H1 (cell line): ENCODE data around the gene B3GNT2. TPM values are rescaled to one million over a fixed set of nuclear protein-coding genes. Genes with fewer than 3 reads are reported as not detected.

Experiments used
- CTCF ChIA-PET: fragments of 300-600 bp; sonication (Branson Sonifier 250); formaldehyde crosslinking; loops from one replicate; lab custom pipeline; 2021; ENCODE audit not compliant: partially characterized antibody; lab: Charles Lee
- POLR2A ChIA-PET: fragments of 300-600 bp; sonication (Branson Sonifier 250); formaldehyde crosslinking; loops from one replicate; lab custom pipeline; 2021; ENCODE audit warnings: inconsistent platforms; ENCODE audit not compliant: partially characterized antibody; lab: Charles Lee
- DNase-seq, 2 experiments: peaks; one replicate each; pipeline versions ENCODE4 v3.0.0 to v3.0.0-alpha.2; 2010 to 2022; ENCODE audit warnings: low spot score in 2 of 2, low read depth in 1 of 2, mixed read lengths in 1 of 2
- FAIRE-seq: peaks from 2 replicates; lab custom pipeline; 2011; peaks lifted over from hg19 to GRCh38; lab: Jason Lieb, UNC
- H2AFZ ChIP-seq: 2 replicates; pipeline ENCODE4 v1.8.1; 2012; ENCODE audit warnings: low read length, inconsistent platforms
- H2AK5ac ChIP-seq: 2 replicates; pipeline ENCODE4 v1.6.1; 2013; ENCODE audit warnings: low read depth, low read length
- H2BK120ac ChIP-seq: replicated peaks from 2 replicates; pipeline ENCODE3; 2013; ENCODE audit warnings: low read depth, low read length, inconsistent platforms
- H2BK12ac ChIP-seq: 2 replicates; pipeline ENCODE4 v1.6.1; 2013; ENCODE audit warnings: low read depth, low read length
- H2BK15ac ChIP-seq: 2 replicates; pipeline ENCODE4 v1.6.1; 2013; ENCODE audit warnings: low read length
- H2BK20ac ChIP-seq: 2 replicates; pipeline ENCODE4 v1.6.1; 2013; ENCODE audit warnings: low read length
- H2BK5ac ChIP-seq: 2 replicates; pipeline ENCODE4 v1.6.1; 2013; ENCODE audit warnings: low read depth, low read length
- H3K14ac ChIP-seq: 2 replicates; pipeline ENCODE4 v1.6.1; 2013; ENCODE audit warnings: inconsistent platforms; ENCODE audit not compliant: insufficient read length
- H3K18ac ChIP-seq: 2 replicates; pipeline ENCODE4 v1.6.1; 2013; ENCODE audit warnings: low read length; ENCODE audit errors: extremely low read depth
- H3K23ac ChIP-seq: 2 replicates; pipeline ENCODE4 v1.6.1; 2013; ENCODE audit warnings: inconsistent platforms; ENCODE audit not compliant: insufficient read length
- H3K23me2 ChIP-seq: 2 replicates; pipeline ENCODE4 v1.6.1; 2013; ENCODE audit warnings: low read depth, low read length
- H3K27ac ChIP-seq: 2 replicates; pipeline ENCODE4 v1.6.1; 2011; ENCODE audit warnings: low read depth, low read length, inconsistent platforms
- H3K27me3 ChIP-seq, 4 experiments: replicated peaks in 1 of 4; 1 replicate in 1 of 4; 2 replicates in 3 of 4; pipeline versions ENCODE4 v1.6.1 to v1.8.1; 2011 to 2013; ENCODE audit warnings: low read length in 3 of 4, mild to moderate bottlenecking in 3 of 4, inconsistent platforms in 2 of 4, mixed read lengths in 2 of 4, moderate library complexity in 1 of 4; ENCODE audit not compliant: control insufficient read depth in 3 of 4, insufficient read depth in 3 of 4; ENCODE audit errors: extremely low read depth in 1 of 4
- H3K36me3 ChIP-seq, 4 experiments: 2 replicates each; pipeline versions ENCODE4 v1.6.1 to v1.8.1; 2011 to 2013; ENCODE audit warnings: mild to moderate bottlenecking in 4 of 4, low read length in 3 of 4, moderate library complexity in 2 of 4, control low read depth in 1 of 4, inconsistent platforms in 1 of 4; ENCODE audit not compliant: insufficient read depth in 4 of 4, control insufficient read depth in 2 of 4
- H3K4ac ChIP-seq: replicated peaks from 2 replicates; pipeline ENCODE3; 2013; ENCODE audit warnings: low read length, low read depth, mixed read lengths, inconsistent platforms; ENCODE audit not compliant: insufficient read length
- H3K4me1 ChIP-seq, 4 experiments: replicated peaks in 1 of 4; 1 replicate in 1 of 4; 2 replicates in 3 of 4; pipeline versions ENCODE4 v1.6.1 to v1.8.1; 2011 to 2013; ENCODE audit warnings: low read length in 3 of 4, inconsistent platforms in 2 of 4, mixed read lengths in 1 of 4; ENCODE audit not compliant: insufficient read depth in 4 of 4, control insufficient read depth in 3 of 4
- H3K4me2 ChIP-seq, 2 experiments: 2 replicates each; pipeline versions ENCODE4 v1.6.1 to v1.8.1; 2011 to 2013; ENCODE audit warnings: low read depth in 2 of 2, low read length in 2 of 2, control low read depth in 1 of 2, inconsistent platforms in 1 of 2, mild to moderate bottlenecking in 1 of 2; ENCODE audit not compliant: insufficient read depth in 1 of 2
- H3K4me3 ChIP-seq, 4 experiments: fragments of 200-600, 300-600 bp in 1 of 4; sonication (generic), shearing (Covaris generic), sonication (Bioruptor Twin) in 1 of 4; 2 replicates each; pipeline versions ENCODE4 v1.5.1 to v1.8.1; 2011 to 2016; ENCODE audit warnings: low read length in 4 of 4, low read depth in 3 of 4, control low read depth in 2 of 4, inconsistent platforms in 2 of 4, mild to moderate bottlenecking in 2 of 4, mixed read lengths in 1 of 4, moderate library complexity in 1 of 4; ENCODE audit not compliant: insufficient read depth in 2 of 4; ENCODE audit errors: extremely low read depth in 1 of 4
- H3K56ac ChIP-seq: replicated peaks from 2 replicates; pipeline ENCODE3; 2013; ENCODE audit warnings: low read depth, mild to moderate bottlenecking, mixed read lengths, low read length, inconsistent platforms; ENCODE audit not compliant: insufficient read length
- H3K79me1 ChIP-seq: 2 replicates; pipeline ENCODE4 v1.6.1; 2013; ENCODE audit warnings: low read depth, low read length, control low read depth
- H3K79me2 ChIP-seq, 2 experiments: 2 replicates each; pipeline versions ENCODE4 v1.6.1 to v1.8.1; 2012 to 2013; ENCODE audit warnings: low read length in 2 of 2, mild to moderate bottlenecking in 2 of 2, inconsistent platforms in 1 of 2; ENCODE audit not compliant: insufficient read depth in 2 of 2, control insufficient read depth in 1 of 2
- H3K9ac ChIP-seq, 4 experiments: replicated peaks in 1 of 4; 1 replicate in 1 of 4; 2 replicates in 3 of 4; pipeline versions ENCODE4 v1.6.1 to v1.8.1; 2011 to 2013; ENCODE audit warnings: low read depth in 3 of 4, low read length in 3 of 4, control low read depth in 2 of 4, mild to moderate bottlenecking in 2 of 4, moderate library complexity in 2 of 4, inconsistent platforms in 1 of 4; ENCODE audit errors: extremely low read depth in 1 of 4
- H3K9me3 ChIP-seq, 2 experiments: 2 replicates each; pipeline versions ENCODE4 v1.6.1 to v1.8.1; 2012 to 2013; ENCODE audit warnings: mild to moderate bottlenecking in 2 of 2, moderate library complexity in 2 of 2, control low read depth in 1 of 2, inconsistent platforms in 1 of 2, low read depth in 1 of 2, low read length in 1 of 2, mixed read lengths in 1 of 2; ENCODE audit not compliant: insufficient read depth in 2 of 2
- H4K20me1 ChIP-seq, 2 experiments: replicated peaks in 1 of 2; 2 replicates each; pipeline versions ENCODE3 to v1.8.1; 2011 to 2013; ENCODE audit warnings: inconsistent platforms in 2 of 2, low read length in 2 of 2, mild to moderate bottlenecking in 1 of 2; ENCODE audit not compliant: insufficient read depth in 2 of 2, control insufficient read depth in 1 of 2
- H4K5ac ChIP-seq: 2 replicates; pipeline ENCODE4 v1.6.1; 2013; ENCODE audit warnings: low read length, low read depth, mixed read lengths, inconsistent platforms; ENCODE audit not compliant: insufficient read length
- H4K8ac ChIP-seq: 2 replicates; pipeline ENCODE4 v1.8.0; 2013; ENCODE audit warnings: mild to moderate bottlenecking, moderate library complexity, low read length, inconsistent platforms; ENCODE audit not compliant: insufficient read depth; ENCODE audit errors: extremely low read depth
- H4K91ac ChIP-seq: replicated peaks from 2 replicates; pipeline ENCODE3; 2013; ENCODE audit warnings: low read length, mixed read lengths, inconsistent platforms; ENCODE audit not compliant: insufficient read length
- ASH2L ChIP-seq: fragments of 200-600, 300-600 bp; sonication (generic); IDR thresholded peaks from one replicate; pipeline ENCODE4 v1.7.1; 2017; ENCODE audit warnings: low read length
- BACH1 ChIP-seq: IDR thresholded peaks from 2 replicates; pipeline ENCODE4 v1.6.1; 2012; ENCODE audit warnings: low read length, improper control_type of control experiment
- BRCA1 ChIP-seq: IDR thresholded peaks from 2 replicates; pipeline ENCODE4 v1.6.1; 2012; ENCODE audit warnings: low read depth, low read length, improper control_type of control experiment
- CHD2 ChIP-seq: IDR thresholded peaks from 2 replicates; pipeline ENCODE4 v1.6.1; 2012; ENCODE audit warnings: low read length, improper control_type of control experiment
- E2F6 ChIP-seq: IDR thresholded peaks from 2 replicates; pipeline ENCODE4 v1.6.1; 2012; ENCODE audit warnings: inconsistent platforms
- GTF2F1 ChIP-seq: IDR thresholded peaks from 2 replicates; pipeline ENCODE4 v1.6.1; 2012; ENCODE audit warnings: low read depth, low read length, improper control_type of control experiment, borderline replicate concordance
- JUN ChIP-seq: IDR thresholded peaks from 2 replicates; pipeline ENCODE4 v1.6.1; 2011; ENCODE audit warnings: low read depth, mild to moderate bottlenecking, improper control_type of control experiment, low read length
- KDM4A ChIP-seq: IDR thresholded peaks from one replicate; pipeline ENCODE4 v1.7.1; 2012; ENCODE audit warnings: low read depth, mild to moderate bottlenecking, moderate library complexity, low read length, inconsistent platforms; ENCODE audit not compliant: severe bottlenecking
- KDM5A ChIP-seq: fragments of 200-600 bp; IDR thresholded peaks from 2 replicates; pipeline ENCODE4 v1.7.1; 2012; ENCODE audit warnings: mild to moderate bottlenecking, low read length, inconsistent platforms, mixed read lengths
- POLR2A ChIP-seq, 2 experiments: IDR thresholded peaks; 1 replicate in 1 of 2; 2 replicates in 1 of 2; pipeline ENCODE4 v1.6.1; 2011; ENCODE audit warnings: low read depth in 2 of 2, low read length in 2 of 2, mild to moderate bottlenecking in 2 of 2; ENCODE audit errors: control extremely low read depth in 1 of 2
- POLR2AphosphoS5 ChIP-seq: IDR thresholded peaks from 2 replicates; pipeline ENCODE4 v1.6.1; 2011; ENCODE audit warnings: low read depth, low read length
- POU5F1 ChIP-seq: IDR thresholded peaks from 2 replicates; pipeline ENCODE4 v1.6.1; 2011; ENCODE audit warnings: low read depth, mild to moderate bottlenecking, low read length, moderate library complexity
- SIRT6 ChIP-seq: IDR thresholded peaks from one replicate; pipeline ENCODE4 v1.7.1; 2012; ENCODE audit warnings: low read length, inconsistent platforms
- SUZ12 ChIP-seq: fragments of 200-600 bp; sonication (generic); IDR thresholded peaks from 2 replicates; pipeline ENCODE4 v1.6.1; 2012; ENCODE audit warnings: mild to moderate bottlenecking, inconsistent platforms, low read length, moderate library complexity, mixed read lengths
- TAF7 ChIP-seq: optimal IDR thresholded peaks from 2 replicates; pipeline ENCODE3; 2011; ENCODE audit warnings: low read depth, mild to moderate bottlenecking, inconsistent platforms, low read length, moderate library complexity, borderline replicate concordance
- TCF12 ChIP-seq: IDR thresholded peaks from 2 replicates; pipeline ENCODE4 v1.6.1; 2011; ENCODE audit warnings: low read depth, mild to moderate bottlenecking, low read length
- WGBS, 2 experiments: shearing (Covaris generic) in 1 of 2; methylation state at CpG; one replicate each; pipeline versions ENCODE4 v1.1.6 to v1.1.7; 2013 to 2015; ENCODE audit warnings: low lambda C conversion rate in 2 of 2, mixed read lengths in 2 of 2, inconsistent platforms in 1 of 2, low coverage in 1 of 2, missing lambda C conversion rate in 1 of 2; ENCODE audit not compliant: insufficient replicate concordance in 2 of 2, insufficient coverage in 1 of 2, insufficient read length in 1 of 2; ENCODE audit errors: extremely low coverage in 1 of 2, missing lambda C conversion rate in 1 of 2; 5-methylcytosine and 5-hydroxymethylcytosine counted together
- polyA plus RNA-seq, 7 experiments: library from polyadenylated mRNA; depleted of rRNA in 3 of 7; stranded (reverse) in 5 of 7; unstranded in 2 of 7; fragments of >200 nt in 5 of 7; fragments of 200-250 nt in 2 of 7; gene quantifications; 1 replicate in 5 of 7; 2 replicates in 1 of 7; 4 replicates in 1 of 7; pipeline versions ENCODE4 v1.2.1 to v1.2.3, GENCODE V29; 2011 to 2013; ENCODE audit warnings: missing spikeins in 2 of 7, mixed read lengths in 2 of 7
- total RNA-seq: library from RNA; stranded (reverse); fragmentation: NEBNext Ultra II Directional; extraction: Animal tissue kit (Norgen Biotek cat#: 25700); gene quantifications from 2 replicates; pipeline ENCODE4 v1.2.1, GENCODE V29; 2021

The B3GNT2 gene
- total and polyA plus RNA-seq, 2 of the 8 experiments (the other 6 are each of a cell fraction or from before 2014, with no cell fraction given) = 20.1 to 40.8 TPM

- H3K23me2 ChIP-seq = no peaks in the 10 kb centered on the region
- no peaks in the 10 kb centered on the region for H3K27me3 ChIP-seq
- H2BK120ac ChIP-seq = no peak overlapping the region
- ChIA-PET POLR2A (no interaction called here), CTCF (interaction anchor here (1.1 kb wide), 1 partner anchor 80 kb away, joined by 3 read pairs; no protein-coding TSS in a partner anchor)
- no peaks in the 10 kb centered on the region; a peak in 1 of 4 replicates for H3K9me3 ChIP-seq
- H2BK20ac ChIP-seq = no peak overlapping the region
- no peak overlapping the region for H4K5ac ChIP-seq
- H4K91ac ChIP-seq = no peak overlapping the region
- peaks cover 3 to 16% (median 4%) of the 10 kb centered on the region in 4 experiments; a peak in 4 of 8 replicates for H3K36me3 ChIP-seq
- no peak overlapping the region for H3K23ac ChIP-seq
- peaks cover 13 to 18% of the 10 kb centered on the region in 2 experiments for H4K20me1 ChIP-seq
- no peak overlapping the region for H2BK12ac ChIP-seq
- peaks cover 19% of the 10 kb centered on the region for H3K79me1 ChIP-seq
- no peak overlapping the region for H4K8ac ChIP-seq
- H3K14ac ChIP-seq = no peak overlapping the region
- no peak overlapping the region for H2AK5ac ChIP-seq
- no peak overlapping the region for H2BK15ac ChIP-seq
- no peak overlapping the region for H3K56ac ChIP-seq
- H3K4me3 ChIP-seq = no peak overlapping the region
- WGBS, 2 experiments = 87% methylated on average over 5 of the region's 5 CpGs; no CpG with 5 or more reads in 1 of the 2 experiments
- H2AFZ ChIP-seq = no peak overlapping the region
- DNase-seq (no peak), FAIRE-seq (no peak)
- no peak overlapping the region for H3K27ac ChIP-seq
- no peak overlapping the region for H3K4me2 ChIP-seq
- H3K4ac ChIP-seq = no peak overlapping the region
- no peak overlapping the region for H3K9ac ChIP-seq
- H2BK5ac ChIP-seq = no peak overlapping the region
- no peak overlapping the region for H3K18ac ChIP-seq
- H3K79me2 ChIP-seq = peaks cover 59 to 100% of the 10 kb centered on the region in 2 experiments
- H3K4me1 ChIP-seq = peaks cover 3 to 12% (median 5%) of the 10 kb centered on the region in 4 experiments; a peak in 6 of 7 replicates
- TF ChIP-seq BACH1 (no peak), BRCA1 (no peak), E2F6 (no peak), ASH2L (no peak), POLR2A (IDR thresholded peaks at IDR 0.05; ENCODE audit: control extremely low read depth in 1 of 2, low read depth in 2 of 2, low read length in 2 of 2) (no peak), CHD2 (no peak), TAF7 (no peak), POLR2AphosphoS5 (no peak), SIRT6 (no peak), KDM4A (no peak), SUZ12 (no peak), POU5F1 (no peak), TCF12 (no peak), GTF2F1 (no peak), JUN (no peak), KDM5A (no peak)
These were observed 22.1 kb downstream of the B3GNT2 start for GRCh38 chr2:62217970-62218369.
